Measurements from ENCODE around the gene CNTN2.

The CNTN2 gene

DNA sequence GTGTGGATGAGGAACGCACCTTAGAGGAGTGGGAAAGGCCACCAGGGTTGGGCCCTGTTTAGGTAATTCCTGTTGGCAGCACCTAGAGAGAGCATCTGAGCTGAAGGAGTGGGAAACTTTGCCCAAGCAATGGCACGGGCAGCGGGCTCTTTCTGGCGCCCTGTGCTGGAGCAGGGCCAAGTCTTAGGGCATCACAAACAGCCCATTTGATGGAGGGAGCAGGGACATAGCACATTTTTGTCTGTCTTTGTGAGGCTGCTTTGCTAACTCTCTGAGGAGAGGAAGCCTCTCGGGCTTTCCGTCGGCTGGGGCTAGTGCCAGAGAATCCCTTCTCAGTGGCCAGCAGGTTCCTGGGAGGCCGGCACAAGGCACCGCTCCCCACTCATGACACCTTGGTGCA is 22.5 kb upstream of the CNTN2 start:
- no peak for DNase-seq

DNA sequence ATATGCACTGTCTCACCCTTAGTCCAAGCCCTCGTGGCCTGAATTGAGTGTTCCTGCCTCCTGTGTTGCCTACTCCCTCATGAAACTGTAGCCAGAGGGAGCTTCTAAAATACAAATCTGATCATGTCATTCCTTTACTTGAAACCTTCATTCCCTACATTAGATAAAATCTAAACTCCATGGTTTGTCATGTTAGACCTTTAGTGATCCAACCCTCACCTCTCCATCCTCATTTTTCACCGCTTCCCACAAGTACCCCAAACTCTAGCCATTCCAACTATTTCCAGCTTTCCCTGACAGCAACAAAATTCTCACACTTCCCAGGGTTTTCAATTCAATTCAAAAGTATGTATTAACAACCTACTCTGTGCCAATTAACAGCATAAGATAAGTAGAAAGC is 18.3 kb upstream of the CNTN2 start:
- no peak for DNase-seq

- DNase-seq, result no peak
These were observed 17.8 kb upstream of the CNTN2 start for GRCh38 chr1:205025239-205025638.

- DNase-seq, result no peak
These were observed 16.8 kb upstream of the CNTN2 start for GRCh38 chr1:205026181-205026580.

DNA sequence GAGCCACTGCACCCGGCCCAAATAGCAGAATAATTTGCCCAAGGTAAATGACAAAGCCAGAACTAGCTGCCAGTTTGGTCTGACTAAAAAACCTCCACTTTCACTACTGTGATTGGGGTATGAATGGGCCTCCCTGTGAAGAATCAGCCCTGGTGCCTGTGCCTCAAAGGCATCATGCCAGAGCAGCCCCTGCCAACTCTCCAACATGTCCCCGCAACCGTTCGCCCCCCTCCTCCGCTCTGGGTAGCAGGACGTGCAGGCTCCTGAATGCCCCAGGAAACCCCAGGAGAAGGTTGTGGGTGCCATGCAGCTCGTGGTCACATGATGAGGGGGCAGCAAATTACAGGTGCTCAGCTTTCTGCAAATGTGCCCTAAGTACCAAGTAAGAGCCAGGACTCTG is 14.6 kb upstream of the CNTN2 start:
- no peak for DNase-seq

DNA sequence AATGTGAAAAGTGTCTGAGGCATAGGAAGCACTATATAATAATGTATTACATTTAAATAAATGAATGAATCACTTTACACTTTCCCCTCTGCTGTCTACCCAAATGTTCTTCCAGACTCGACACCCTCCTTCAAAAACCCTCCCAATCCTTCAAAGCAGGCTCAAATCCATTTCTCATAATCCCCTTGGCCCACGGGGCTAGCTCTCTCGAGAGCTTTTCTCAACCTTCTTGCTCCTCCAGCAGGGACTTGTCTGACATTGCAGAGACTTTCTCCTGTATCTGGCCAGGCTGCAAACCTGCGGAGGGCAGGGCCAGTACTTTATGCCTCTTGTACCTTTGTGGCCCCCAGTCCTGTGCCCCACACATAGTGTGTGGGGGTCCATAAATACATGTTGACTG is 14.1 kb upstream of the CNTN2 start:
- DNase-seq, result no peak

DNA sequence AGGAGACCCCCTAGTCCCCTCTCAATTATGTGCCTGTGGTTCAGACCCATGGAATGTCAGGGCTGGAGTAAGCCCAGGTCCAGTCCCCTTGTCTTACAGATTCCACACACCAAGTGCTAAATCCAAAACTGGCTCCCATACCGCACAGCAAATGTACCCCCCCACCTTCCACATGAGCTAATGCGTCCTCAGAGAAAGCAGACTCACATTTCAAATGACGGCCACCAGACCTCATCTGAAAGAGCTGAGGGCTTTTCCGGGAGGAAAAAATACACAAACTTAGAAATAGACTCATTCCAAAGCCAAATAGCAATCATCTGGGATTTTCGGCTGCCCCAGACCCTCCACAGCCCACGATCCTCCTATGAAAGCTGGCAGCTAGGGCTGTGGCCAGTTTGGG is 12.8 kb upstream of the CNTN2 start:
- DNase-seq, result no peak

GRCh38 chr1:205030896-205031295 is 12.1 kb upstream of the CNTN2 start:
- no peak for DNase-seq

DNA sequence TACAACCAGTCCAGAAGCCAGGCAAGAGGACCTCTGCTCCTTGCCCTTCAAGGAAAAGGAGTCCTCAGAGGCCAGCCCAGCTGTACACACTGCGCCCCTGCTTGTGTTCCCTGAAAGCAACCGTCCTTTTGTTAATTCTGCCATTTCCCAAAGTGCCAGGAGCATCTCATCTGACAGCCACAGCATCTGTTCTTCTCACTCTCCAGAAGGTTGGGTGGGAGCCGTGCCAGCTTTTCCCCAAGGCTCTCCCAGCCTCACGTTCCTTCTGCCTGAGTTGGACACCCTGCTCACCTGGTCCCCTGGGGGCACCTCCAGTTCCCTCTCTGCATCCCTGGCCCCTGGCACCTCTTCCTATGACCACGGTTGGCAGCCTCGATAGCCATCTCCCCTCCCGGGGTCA is 10.5 kb upstream of the CNTN2 start:
- no peak for DNase-seq

DNA sequence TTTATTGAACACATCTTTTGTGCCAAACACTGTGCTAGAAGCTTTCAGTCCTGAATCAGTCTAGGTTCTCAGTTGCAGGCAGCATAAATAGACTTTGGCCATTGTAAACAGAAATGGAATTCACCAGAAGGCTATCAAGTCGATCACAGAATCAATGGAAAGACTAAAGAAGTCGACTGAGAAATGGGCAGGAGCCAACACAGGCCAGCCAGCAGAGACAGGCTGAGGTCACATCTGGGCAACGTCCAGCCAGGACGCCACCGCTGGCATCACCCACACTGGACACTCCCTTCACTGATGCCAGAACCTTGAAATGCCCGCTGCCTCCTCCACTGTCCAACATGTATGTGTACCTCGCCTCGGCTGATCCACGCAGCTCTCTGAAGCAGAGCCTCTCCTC is 5.5 kb upstream of the CNTN2 start:
- no peak for DNase-seq

GRCh38 chr1:205038132-205038786 is 4.8 kb upstream of the CNTN2 start:
- no peak for DNase-seq

GRCh38 chr1:205041001-205041715 is 1.9 kb upstream of the CNTN2 start:
- no peak for DNase-seq

GRCh38 chr1:205041998-205042910 is 758 bp upstream of the CNTN2 start:
- DNase-seq, result no peak

GRCh38 chr1:205043866-205044265 is 854 bp downstream of the CNTN2 start:
- DNase-seq, result no peak

DNA sequence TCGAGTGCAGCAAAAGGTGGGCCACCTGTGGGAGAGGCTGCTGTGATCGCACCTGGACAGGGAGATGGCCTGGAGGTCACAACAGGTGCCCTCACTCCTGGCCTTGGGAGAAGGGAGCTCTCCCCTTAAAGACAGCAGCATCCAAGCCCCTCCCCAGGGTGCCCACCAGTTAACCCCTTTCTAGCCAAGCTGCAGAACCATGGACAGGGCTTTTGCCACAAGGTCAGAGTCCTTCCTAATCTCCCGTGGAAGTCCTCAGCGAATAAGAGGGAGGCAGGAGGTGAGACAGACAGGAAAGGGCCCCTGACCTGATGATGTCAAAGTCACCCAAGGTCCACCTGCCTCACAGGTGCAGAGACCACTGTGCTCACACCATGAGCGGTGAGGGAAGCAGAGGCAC is 1.7 kb downstream of the CNTN2 start:
- no peak for DNase-seq

DNA sequence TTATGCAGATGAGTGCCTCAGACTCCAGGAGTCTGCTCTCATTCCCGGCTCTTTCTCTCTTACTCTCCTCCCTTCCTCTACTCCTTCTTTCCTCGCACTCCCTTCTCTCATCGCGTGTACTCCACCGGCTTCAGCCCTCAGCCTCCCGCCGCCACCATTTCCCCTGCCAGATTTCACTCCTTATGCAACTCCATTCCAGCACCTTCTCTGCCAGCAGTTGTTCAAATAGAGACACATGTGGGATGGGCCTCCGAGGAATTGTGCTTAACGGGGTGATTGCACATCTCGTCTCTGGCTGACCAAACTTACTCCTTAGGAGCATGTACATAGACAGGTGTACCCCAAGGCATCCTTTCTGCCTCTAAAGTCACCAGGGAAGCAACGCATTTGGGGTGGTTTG is 2.1 kb downstream of the CNTN2 start:
- no peak for DNase-seq

GRCh38 chr1:205046870-205047269 is 3.9 kb downstream of the CNTN2 start:
- DNase-seq, result no peak

GRCh38 chr1:205047764-205048231 is 4.8 kb downstream of the CNTN2 start:
- no peak for DNase-seq

DNA sequence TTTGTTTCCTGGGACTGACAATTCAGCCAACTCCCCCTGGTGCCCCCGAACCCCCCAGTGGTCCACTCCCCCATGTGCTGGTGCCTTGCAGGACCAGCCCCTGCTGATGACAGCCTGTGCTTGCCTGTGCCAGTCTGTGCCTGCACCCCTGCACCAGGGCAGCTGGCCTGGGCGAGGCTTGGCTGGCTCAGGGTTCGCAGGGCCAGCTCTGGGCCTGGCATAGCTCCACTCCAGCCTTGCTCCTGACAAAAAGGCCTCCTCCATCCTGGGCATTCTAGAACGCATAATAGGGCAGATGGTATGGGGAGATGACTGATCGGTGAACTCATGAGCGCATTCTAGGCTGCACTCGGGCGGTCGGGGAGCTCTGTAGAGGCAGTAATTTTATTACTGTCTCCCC is 5.4 kb downstream of the CNTN2 start:
- no peak for DNase-seq

DNA sequence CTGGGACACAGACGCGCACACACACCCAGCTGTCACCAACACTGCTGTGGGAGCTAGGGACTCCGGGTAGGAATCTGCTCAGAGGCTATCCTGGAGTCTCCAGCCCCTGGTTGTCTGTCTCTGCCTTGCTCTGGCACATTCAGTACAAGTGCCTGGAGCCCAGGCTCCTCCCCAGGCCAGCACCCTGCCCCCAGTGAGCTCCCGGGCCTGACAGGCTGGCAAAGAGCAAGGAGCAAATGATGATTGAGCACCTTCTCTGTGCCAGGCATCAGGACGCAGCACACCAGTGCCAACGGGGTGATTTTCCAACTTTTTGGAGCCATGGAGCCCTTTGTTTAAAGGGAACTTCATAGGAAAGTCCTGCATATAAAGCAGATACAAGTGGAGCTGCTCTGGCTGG is 6.5 kb downstream of the CNTN2 start:
- DNase-seq, result no peak

GRCh38 chr1:205052690-205053089 is 9.7 kb downstream of the CNTN2 start:
- no peak for DNase-seq

DNA sequence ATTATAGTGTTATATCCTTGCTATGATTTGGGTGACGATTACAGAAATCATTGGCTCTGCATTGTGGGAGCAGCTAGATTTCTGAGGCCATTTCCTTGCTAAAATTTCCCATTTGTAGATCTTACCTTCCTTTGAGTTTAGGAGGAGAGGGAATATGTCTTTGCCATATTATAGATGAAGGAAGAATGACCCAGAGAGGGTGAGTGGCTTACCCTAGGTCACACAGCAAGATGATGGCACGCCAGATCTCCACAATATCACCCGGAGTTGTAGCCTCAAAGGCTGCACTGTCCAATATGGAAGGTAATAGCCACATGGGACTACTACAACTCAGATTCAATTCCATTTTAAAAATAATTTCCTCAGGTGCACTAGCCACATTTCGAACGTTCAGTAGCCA is 10.3 kb downstream of the CNTN2 start:
- DNase-seq, result no peak

- no peak for DNase-seq
These were observed 11.0 kb downstream of the CNTN2 start for GRCh38 chr1:205054013-205054412.

DNA sequence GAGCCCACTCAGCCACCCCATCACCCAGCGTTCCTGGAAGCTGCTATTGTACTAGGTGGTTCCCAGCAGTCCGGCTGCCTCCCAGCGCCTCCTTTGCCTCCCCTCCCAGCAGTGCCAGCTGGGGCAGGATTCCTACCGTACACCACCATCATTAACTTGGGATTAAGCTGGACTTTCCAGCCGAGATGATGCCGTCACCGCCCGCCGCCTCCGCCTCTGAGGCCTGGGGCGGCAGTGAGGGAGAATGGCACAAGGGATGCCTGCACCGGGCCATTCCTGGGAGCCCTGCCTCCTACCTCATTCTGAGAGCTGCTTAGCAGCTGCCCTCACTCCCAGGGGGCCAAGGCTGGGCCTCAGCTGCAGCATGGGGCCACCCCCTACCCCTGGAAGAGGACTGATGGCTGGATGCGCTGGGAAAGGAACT is 13.2 kb downstream of the CNTN2 start:
- DNase-seq, result no peak

All from fibroblast of skin of right biceps (primary cell).